ENCODE data around the gene SGCA.

SGCA gene

DNA sequence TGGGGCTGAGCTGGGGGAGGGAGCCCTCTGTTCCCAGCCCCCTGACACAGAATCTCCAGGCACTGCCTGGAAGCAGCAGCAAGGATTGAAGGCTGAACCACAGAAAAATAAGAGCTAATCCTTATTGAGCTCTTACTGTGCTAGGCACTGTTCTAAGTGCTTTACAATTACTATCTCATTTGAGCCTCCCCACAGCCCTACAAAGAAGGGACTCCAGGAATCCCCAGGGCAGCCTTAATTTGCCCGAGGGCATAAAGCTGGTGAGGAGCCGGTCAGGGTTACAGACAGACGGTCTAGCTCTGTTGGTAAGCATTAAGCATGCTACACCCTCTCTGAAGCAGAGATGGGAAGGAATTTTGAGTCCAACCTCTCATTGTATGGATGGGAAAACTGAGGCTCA, 42.9 kb upstream of the SGCA start:
- CTCF ChIA-PET, result interaction anchor here (0.7 to 3.4 kb wide), 15 partner anchors 8 to 189 kb away, joined by 3 to 28 read pairs (median 5); no protein-coding TSS in a partner anchor
- H3K27ac ChIP-seq (ENCODE audit: extremely low read depth, low read depth, low read length), result no peak overlapping the region; the same call in 1 of the 2 replicates
- H3K9me3 ChIP-seq (ENCODE audit: control insufficient read depth, insufficient read depth, low read depth, low read length), result no peaks in the 10 kb centered on the region
- TF ChIP-seq ZNF146 (tag by site-specific recombination; IDR thresholded peaks at IDR 0.05) (no peak), ZIC2 (tag by site-specific recombination; IDR thresholded peaks at IDR 0.05) (peak; percentile 61), ZNF248 (tag by site-specific recombination; IDR thresholded peaks at IDR 0.05) (no peak), TRIM28 (IDR thresholded peaks at IDR 0.05; ENCODE audit: borderline replicate concordance, low read length) (no peak), OSR2 (tag by site-specific recombination; IDR thresholded peaks at IDR 0.05) (no peak)
- no peak overlapping the region for H3K4me3 ChIP-seq (ENCODE audit: low read depth, low read length)
- POLR2A ChIA-PET, result interaction anchor here (0.6 to 1.9 kb wide), 4 partner anchors 8 to 77 kb away, joined by 4 to 8 read pairs (median 5); no protein-coding TSS in a partner anchor
- peaks cover 13% of the 10 kb centered on the region for H3K4me1 ChIP-seq (ENCODE audit: control insufficient read depth, insufficient read depth, low read length)
- peaks cover 0 to 4% of the 10 kb centered on the region in 2 experiments; a peak in 1 of 3 replicates for H3K36me3 ChIP-seq (ENCODE audit: control insufficient read depth in 2 of 2, insufficient read depth in 1 of 2, low read length in 2 of 2)

DNA sequence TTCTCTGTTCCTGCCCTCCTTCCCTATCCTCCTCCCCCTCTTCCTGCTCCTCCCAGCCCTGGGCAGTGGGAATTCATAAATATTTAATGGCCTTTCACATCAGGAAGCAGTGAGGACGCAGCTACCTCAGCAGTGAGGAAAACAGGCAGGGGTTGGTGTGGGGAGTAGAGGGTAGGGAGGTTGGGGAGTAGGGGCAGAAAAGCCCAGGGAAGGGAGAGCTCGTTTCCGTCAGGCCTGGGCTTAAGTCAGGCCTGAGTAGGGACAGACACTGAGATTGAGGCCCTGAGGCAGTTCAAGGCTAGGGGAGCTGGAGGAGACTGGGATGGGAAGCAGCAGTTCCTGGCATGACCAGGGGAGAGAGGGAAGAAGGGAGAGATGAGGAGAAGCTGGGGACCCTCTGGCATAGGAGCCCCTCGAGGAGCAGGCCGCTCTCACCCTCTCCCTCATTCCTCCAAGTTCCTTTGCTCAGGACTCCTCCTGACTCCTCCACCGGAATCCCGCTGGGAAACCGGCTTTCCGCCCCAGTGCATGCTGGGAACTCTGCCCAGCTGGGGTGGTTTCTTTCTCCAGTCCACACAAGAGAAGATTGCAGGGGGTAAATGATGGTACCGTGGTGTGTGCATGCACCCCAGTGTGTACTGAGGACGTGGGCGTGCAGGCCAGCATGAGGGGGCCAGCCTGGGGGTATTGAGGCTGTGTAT, 42.0 kb upstream of the SGCA start:
- H3K4me1 ChIP-seq (ENCODE audit: control insufficient read depth, insufficient read depth, low read length), result peaks cover 13% of the 10 kb centered on the region
- no peak overlapping the region for H3K4me3 ChIP-seq (ENCODE audit: low read depth, low read length)
- H3K36me3 ChIP-seq (ENCODE audit: control insufficient read depth in 2 of 2, insufficient read depth in 1 of 2, low read length in 2 of 2), result peaks cover 0 to 4% of the 10 kb centered on the region in 2 experiments; a peak in 1 of 3 replicates
- POLR2A ChIA-PET, result interaction anchor here (0.7 to 1.9 kb wide), 3 partner anchors 8 to 76 kb away, joined by 4 to 8 read pairs (median 6); no protein-coding TSS in a partner anchor
- no peaks in the 10 kb centered on the region for H3K9me3 ChIP-seq (ENCODE audit: control insufficient read depth, insufficient read depth, low read depth, low read length)
- peak overlapping the region; percentile 60 for H3K27ac ChIP-seq (ENCODE audit: extremely low read depth, low read depth, low read length)
- CTCF ChIA-PET, result interaction anchor here (0.6 to 3.4 kb wide), 9 partner anchors 9 to 209 kb away, joined by 3 to 28 read pairs (median 4); partner anchors contain the start of gene PDK2
- TF ChIP-seq, protein P1, sequence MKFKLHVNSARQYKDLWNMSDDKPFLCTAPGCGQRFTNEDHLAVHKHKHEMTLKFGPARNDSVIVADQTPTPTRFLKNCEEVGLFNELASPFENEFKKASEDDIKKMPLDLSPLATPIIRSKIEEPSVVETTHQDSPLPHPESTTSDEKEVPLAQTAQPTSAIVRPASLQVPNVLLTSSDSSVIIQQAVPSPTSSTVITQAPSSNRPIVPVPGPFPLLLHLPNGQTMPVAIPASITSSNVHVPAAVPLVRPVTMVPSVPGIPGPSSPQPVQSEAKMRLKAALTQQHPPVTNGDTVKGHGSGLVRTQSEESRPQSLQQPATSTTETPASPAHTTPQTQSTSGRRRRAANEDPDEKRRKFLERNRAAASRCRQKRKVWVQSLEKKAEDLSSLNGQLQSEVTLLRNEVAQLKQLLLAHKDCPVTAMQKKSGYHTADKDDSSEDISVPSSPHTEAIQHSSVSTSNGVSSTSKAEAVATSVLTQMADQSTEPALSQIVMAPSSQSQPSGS (tag by site-specific recombination; IDR thresholded peaks at IDR 0.05; ENCODE audit: low read depth), result no peak
- TF ChIP-seq ZBTB8A (tag by site-specific recombination; IDR thresholded peaks at IDR 0.05), result peak; percentile 13; the same call in 1 of the 2 replicates
- TF ChIP-seq ZSCAN23 (tag by site-specific recombination; IDR thresholded peaks at IDR 0.05), result no peak
- TF ChIP-seq, protein P2, sequence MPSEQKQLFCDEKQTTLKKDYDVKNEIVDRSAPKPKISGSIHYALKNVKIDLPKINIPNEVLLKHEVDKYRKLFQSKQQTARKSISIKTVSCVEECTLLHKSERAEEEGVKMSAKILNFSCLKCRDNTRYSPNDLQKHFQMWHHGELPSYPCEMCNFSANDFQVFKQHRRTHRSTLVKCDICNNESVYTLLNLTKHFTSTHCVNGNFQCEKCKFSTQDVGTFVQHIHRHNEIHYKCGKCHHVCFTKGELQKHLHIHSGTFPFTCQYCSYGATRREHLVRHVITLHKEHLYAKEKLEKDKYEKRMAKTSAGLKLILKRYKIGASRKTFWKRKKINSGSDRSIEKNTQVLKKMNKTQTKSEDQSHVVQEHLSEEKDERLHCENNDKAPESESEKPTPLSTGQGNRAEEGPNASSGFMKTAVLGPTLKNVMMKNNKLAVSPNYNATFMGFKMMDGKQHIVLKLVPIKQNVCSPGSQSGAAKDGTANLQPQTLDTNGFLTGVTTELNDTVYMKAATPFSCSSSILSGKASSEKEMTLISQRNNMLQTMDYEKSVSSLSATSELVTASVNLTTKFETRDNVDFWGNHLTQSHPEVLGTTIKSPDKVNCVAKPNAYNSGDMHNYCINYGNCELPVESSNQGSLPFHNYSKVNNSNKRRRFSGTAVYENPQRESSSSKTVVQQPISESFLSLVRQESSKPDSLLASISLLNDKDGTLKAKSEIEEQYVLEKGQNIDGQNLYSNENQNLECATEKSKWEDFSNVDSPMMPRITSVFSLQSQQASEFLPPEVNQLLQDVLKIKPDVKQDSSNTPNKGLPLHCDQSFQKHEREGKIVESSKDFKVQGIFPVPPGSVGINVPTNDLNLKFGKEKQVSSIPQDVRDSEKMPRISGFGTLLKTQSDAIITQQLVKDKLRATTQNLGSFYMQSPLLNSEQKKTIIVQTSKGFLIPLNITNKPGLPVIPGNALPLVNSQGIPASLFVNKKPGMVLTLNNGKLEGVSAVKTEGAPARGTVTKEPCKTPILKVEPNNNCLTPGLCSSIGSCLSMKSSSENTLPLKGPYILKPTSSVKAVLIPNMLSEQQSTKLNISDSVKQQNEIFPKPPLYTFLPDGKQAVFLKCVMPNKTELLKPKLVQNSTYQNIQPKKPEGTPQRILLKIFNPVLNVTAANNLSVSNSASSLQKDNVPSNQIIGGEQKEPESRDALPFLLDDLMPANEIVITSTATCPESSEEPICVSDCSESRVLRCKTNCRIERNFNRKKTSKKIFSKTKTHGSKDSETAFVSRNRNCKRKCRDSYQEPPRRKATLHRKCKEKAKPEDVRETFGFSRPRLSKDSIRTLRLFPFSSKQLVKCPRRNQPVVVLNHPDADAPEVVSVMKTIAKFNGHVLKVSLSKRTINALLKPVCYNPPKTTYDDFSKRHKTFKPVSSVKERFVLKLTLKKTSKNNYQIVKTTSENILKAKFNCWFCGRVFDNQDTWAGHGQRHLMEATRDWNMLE (tag by site-specific recombination; conservative IDR thresholded peaks at IDR 0.05; ENCODE audit: low read depth), result no peak
- no peak for TF ChIP-seq GFI1B (tag by site-specific recombination; IDR thresholded peaks at IDR 0.05)
- TF ChIP-seq GLIS1 (tag by site-specific recombination; IDR thresholded peaks at IDR 0.05), result peak; percentile 95
- no peak for TF ChIP-seq ZNF585B (tag by site-specific recombination; IDR thresholded peaks at IDR 0.05)
- TF ChIP-seq, protein P3, sequence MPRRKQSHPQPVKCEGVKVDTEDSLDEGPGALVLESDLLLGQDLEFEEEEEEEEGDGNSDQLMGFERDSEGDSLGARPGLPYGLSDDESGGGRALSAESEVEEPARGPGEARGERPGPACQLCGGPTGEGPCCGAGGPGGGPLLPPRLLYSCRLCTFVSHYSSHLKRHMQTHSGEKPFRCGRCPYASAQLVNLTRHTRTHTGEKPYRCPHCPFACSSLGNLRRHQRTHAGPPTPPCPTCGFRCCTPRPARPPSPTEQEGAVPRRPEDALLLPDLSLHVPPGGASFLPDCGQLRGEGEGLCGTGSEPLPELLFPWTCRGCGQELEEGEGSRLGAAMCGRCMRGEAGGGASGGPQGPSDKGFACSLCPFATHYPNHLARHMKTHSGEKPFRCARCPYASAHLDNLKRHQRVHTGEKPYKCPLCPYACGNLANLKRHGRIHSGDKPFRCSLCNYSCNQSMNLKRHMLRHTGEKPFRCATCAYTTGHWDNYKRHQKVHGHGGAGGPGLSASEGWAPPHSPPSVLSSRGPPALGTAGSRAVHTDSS (tag by site-specific recombination; IDR thresholded peaks at IDR 0.05), result no peak
- no peak for TF ChIP-seq ZNF114 (tag by site-specific recombination; IDR thresholded peaks at IDR 0.05)
- TF ChIP-seq TCF7L2 (IDR thresholded peaks at IDR 0.05; ENCODE audit: borderline replicate concordance, low read depth, low read length), result no peak
- no peak for TF ChIP-seq ZFP37 (tag by site-specific recombination; IDR thresholded peaks at IDR 0.05)
- TF ChIP-seq ZNF521 (tag by site-specific recombination; IDR thresholded peaks at IDR 0.05), result no peak
- TF ChIP-seq, protein P4, sequence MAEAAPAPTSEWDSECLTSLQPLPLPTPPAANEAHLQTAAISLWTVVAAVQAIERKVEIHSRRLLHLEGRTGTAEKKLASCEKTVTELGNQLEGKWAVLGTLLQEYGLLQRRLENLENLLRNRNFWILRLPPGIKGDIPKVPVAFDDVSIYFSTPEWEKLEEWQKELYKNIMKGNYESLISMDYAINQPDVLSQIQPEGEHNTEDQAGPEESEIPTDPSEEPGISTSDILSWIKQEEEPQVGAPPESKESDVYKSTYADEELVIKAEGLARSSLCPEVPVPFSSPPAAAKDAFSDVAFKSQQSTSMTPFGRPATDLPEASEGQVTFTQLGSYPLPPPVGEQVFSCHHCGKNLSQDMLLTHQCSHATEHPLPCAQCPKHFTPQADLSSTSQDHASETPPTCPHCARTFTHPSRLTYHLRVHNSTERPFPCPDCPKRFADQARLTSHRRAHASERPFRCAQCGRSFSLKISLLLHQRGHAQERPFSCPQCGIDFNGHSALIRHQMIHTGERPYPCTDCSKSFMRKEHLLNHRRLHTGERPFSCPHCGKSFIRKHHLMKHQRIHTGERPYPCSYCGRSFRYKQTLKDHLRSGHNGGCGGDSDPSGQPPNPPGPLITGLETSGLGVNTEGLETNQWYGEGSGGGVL (tag by site-specific recombination; IDR thresholded peaks at IDR 0.05), result peak; percentile 55
- TF ChIP-seq, protein P5, sequence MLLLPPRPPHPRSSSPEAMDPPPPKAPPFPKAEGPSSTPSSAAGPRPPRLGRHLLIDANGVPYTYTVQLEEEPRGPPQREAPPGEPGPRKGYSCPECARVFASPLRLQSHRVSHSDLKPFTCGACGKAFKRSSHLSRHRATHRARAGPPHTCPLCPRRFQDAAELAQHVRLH (tag by site-specific recombination; IDR thresholded peaks at IDR 0.05), result no peak
- TF ChIP-seq REPIN1 (tag by site-specific recombination; IDR thresholded peaks at IDR 0.05; ENCODE audit: low read depth), result no peak
- TF ChIP-seq, protein P6, sequence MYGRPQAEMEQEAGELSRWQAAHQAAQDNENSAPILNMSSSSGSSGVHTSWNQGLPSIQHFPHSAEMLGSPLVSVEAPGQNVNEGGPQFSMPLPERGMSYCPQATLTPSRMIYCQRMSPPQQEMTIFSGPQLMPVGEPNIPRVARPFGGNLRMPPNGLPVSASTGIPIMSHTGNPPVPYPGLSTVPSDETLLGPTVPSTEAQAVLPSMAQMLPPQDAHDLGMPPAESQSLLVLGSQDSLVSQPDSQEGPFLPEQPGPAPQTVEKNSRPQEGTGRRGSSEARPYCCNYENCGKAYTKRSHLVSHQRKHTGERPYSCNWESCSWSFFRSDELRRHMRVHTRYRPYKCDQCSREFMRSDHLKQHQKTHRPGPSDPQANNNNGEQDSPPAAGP (tag by site-specific recombination; IDR thresholded peaks at IDR 0.05), result no peak
- TF ChIP-seq IKZF3 (tag by site-specific recombination; IDR thresholded peaks at IDR 0.05), result peak; percentile 89
- no peak; the same call in 1 of the 2 replicates for TF ChIP-seq ZFHX2 (tag by site-specific recombination; conservative IDR thresholded peaks at IDR 0.05)
